Measurements from ENCODE around the gene MTOR.

The MTOR gene

GRCh38 chr1:11059155-11059967 is 203.0 kb downstream of the MTOR start:
- DNase-seq: no peak

DNA sequence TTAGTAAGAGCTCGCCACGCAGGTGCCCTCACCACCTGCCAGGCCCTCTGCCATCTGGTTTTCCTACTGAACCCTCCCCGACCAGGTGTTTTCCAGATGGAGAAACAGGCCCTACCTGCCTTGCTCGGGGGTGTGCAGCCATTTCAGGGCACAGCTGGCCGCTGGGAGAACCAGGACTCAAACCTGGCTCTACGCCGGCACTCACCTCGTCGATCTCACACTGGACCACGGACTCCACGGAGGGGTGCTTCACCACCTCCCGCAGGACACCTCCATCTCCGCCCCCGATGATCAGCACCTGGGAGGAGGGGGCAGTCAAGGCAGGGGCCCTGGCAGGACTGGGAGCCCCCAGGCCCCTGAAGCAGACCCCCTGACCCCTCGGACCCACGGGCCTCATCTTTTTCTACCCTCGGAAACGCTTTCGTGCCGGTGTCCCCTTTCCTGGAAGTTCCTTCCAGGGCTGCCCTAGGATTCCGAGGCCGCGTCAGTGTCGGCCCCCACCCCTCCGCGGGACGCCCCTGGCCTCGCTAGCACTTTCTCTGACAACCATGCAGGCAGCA is 203.7 kb downstream of the MTOR start:
- no peak for DNase-seq

DNA sequence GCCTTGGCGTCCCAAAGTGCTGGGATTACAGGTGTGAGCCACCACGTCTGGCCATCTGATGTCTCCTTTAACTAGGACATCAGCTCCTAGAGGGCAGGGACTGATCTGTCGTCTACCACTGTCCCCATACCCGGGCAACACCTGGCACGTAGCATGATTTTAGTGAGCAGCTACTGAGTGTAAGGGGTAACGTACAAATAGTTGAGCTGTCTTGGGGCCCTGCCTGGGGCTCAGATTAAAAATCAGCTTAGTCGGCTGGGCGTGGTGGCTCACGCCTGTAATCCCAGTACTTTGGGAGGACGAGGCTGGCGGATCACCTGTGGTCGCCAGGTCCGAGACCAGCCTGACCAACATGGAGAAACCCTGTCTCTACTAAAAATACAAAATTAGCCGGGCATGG is 204.3 kb downstream of the MTOR start:
- no peak for DNase-seq

DNA sequence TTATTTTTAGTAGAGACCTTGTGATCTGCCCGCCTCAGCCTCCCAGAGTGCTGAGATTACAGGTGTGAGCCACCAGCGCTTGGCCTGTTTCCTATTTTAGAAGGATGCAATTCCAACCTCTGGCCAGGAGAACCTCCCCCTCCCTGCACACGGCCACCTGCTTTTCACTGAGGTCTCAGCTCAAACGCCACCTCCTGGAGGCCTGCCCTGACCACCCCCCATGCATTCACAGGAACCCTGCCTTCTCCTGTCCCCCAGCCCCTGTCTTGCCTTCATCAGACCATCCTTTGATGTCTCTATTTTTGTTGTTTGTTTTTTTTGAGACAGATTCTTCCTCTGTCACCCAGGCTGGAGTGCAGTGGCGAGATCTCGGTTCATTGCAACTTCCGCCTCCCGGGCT is 204.9 kb downstream of the MTOR start:
- DNase-seq: no peak
